ENCODE measurements around the gene TSC2.
"Not testable (repeated sequence)": the region's sequence is repeated elsewhere in the genome, so short reads cannot be mapped to it uniquely, and the experiment has no call there.

Gene TSC2

GRCh38 chr16:2107121-2107790 lies 59.5 kb downstream of the TSC2 start:
- DNase-seq: not testable (repeated sequence)

- DNase-seq: not testable (repeated sequence)
These were observed 60.0 kb downstream of the TSC2 start for GRCh38 chr16:2107791-2108125.

- not testable (repeated sequence) for DNase-seq
These were observed 60.9 kb downstream of the TSC2 start for GRCh38 chr16:2108446-2109270.

- not testable (repeated sequence) for DNase-seq
These were observed 61.4 kb downstream of the TSC2 start for GRCh38 chr16:2109271-2109580.

- not testable (repeated sequence) for DNase-seq
These were observed 62.1 kb downstream of the TSC2 start for GRCh38 chr16:2109872-2110271.

- not testable (repeated sequence) for DNase-seq
These were observed 62.7 kb downstream of the TSC2 start for GRCh38 chr16:2110332-2111008.

- DNase-seq: not testable (repeated sequence)
These were observed 63.2 kb downstream of the TSC2 start for GRCh38 chr16:2111009-2111353.

- DNase-seq: not testable (repeated sequence)
These were observed 63.9 kb downstream of the TSC2 start for GRCh38 chr16:2111412-2112335.

- not testable (repeated sequence) for DNase-seq
These were observed 64.8 kb downstream of the TSC2 start for GRCh38 chr16:2112539-2113106.

- not testable (repeated sequence) for DNase-seq
These were observed 66.4 kb downstream of the TSC2 start for GRCh38 chr16:2114225-2114624.

- DNase-seq: not testable (repeated sequence)
These were observed 67.3 kb downstream of the TSC2 start for GRCh38 chr16:2114885-2115590.

- DNase-seq: no peak
These were observed 67.8 kb downstream of the TSC2 start for GRCh38 chr16:2115591-2115973.

- DNase-seq: not testable (repeated sequence)
These were observed 68.6 kb downstream of the TSC2 start for GRCh38 chr16:2116428-2116827.

- DNase-seq: not testable (repeated sequence)
These were observed 69.6 kb downstream of the TSC2 start for GRCh38 chr16:2117341-2117740.

GRCh38 chr16:2117960-2118722 lies 70.4 kb downstream of the TSC2 start:
- not testable (repeated sequence) for DNase-seq

- DNase-seq: peak; percentile 61
These were observed 73.5 kb downstream of the TSC2 start for GRCh38 chr16:2121325-2121724.

- no peak for DNase-seq
These were observed 74.1 kb downstream of the TSC2 start for GRCh38 chr16:2121853-2122252.

- no peak for DNase-seq
These were observed 74.6 kb downstream of the TSC2 start for GRCh38 chr16:2122429-2122828.

GRCh38 chr16:2122934-2123683 lies 75.3 kb downstream of the TSC2 start:
- not testable (repeated sequence) for DNase-seq

- not testable (repeated sequence) for DNase-seq
These were observed 76.1 kb downstream of the TSC2 start for GRCh38 chr16:2123706-2124376.
